ENCODE measurements around the gene EIF4EBP3. TPM values are rescaled to one million over a fixed set of nuclear protein-coding genes. Genes with fewer than 3 reads are reported as not detected.

The EIF4EBP3 gene
- total RNA-seq, 1 experiment from 2014 or later, result 8.4 TPM

GRCh38 chr5:140564196-140565023 lies 16.9 kb downstream of the EIF4EBP3 start, which contains the start of the genes APBB3 and SLC35A4 (continued):
- TF ChIP-seq ZNF512 (CRISPR knock-in tag; IDR thresholded peaks at IDR 0.05; ENCODE audit: borderline replicate concordance) (no peak), USF1 (CRISPR knock-in tag; IDR thresholded peaks at IDR 0.05) (peak; percentile 93), ETV6 (CRISPR knock-in tag; IDR thresholded peaks at IDR 0.05) (peak; percentile 94), CREB1 (CRISPR knock-in tag; IDR thresholded peaks at IDR 0.05) (peak; percentile 81; the same call in 1 of the 2 replicates), ZNF281 (CRISPR knock-in tag; IDR thresholded peaks at IDR 0.05) (peak; percentile 75), ZNF425 (CRISPR knock-in tag; conservative IDR thresholded peaks at IDR 0.05) (no peak), E2F1 (CRISPR knock-in tag; IDR thresholded peaks at IDR 0.05) (no peak), ZNF121 (CRISPR knock-in tag; IDR thresholded peaks at IDR 0.05) (no peak), GTF2I (CRISPR knock-in tag; conservative IDR thresholded peaks at IDR 0.05) (no peak), ESRRA (CRISPR knock-in tag; IDR thresholded peaks at IDR 0.05; ENCODE audit: borderline replicate concordance) (peak; percentile 72; the same call in 1 of the 2 replicates), TEAD1 (CRISPR knock-in tag; IDR thresholded peaks at IDR 0.05) (peak; percentile 94), ZNF423 (CRISPR knock-in tag; IDR thresholded peaks at IDR 0.05) (peak; percentile 59), RELA (CRISPR knock-in tag; IDR thresholded peaks at IDR 0.05; ENCODE audit: borderline replicate concordance) (peak; percentile 93), KAT7 (CRISPR knock-in tag; IDR thresholded peaks at IDR 0.05; ENCODE audit: borderline replicate concordance) (0 out of 2 replicates have a peak, but pooled peaks have one; percentile 86), STAT6 (CRISPR knock-in tag; conservative IDR thresholded peaks at IDR 0.05; ENCODE audit: low read depth) (no peak), ZNF138 (CRISPR knock-in tag; conservative IDR thresholded peaks at IDR 0.05) (0 out of 2 replicates have a peak, but pooled peaks have one; percentile 61), ATF1 (CRISPR knock-in tag; IDR thresholded peaks at IDR 0.05) (no peak), TCF7 (CRISPR knock-in tag; IDR thresholded peaks at IDR 0.05; ENCODE audit: low read depth) (no peak; the same call in 1 of the 2 replicates), NFYB (CRISPR knock-in tag; conservative IDR thresholded peaks at IDR 0.05; ENCODE audit: low read depth) (no peak), CDX4 (CRISPR knock-in tag; IDR thresholded peaks at IDR 0.05; ENCODE audit: borderline replicate concordance) (no peak), E2F5 (CRISPR knock-in tag; IDR thresholded peaks at IDR 0.05) (peak; percentile 81)
